GM18519 (cell line): ENCODE measurements around the gene WBP1L.
"Not testable (repeated sequence)": the region's sequence is repeated elsewhere in the genome, so short reads cannot be mapped to it uniquely, and the experiment has no call there.

Experiments
- ATAC-seq: cut with Tn5 transposase; IDR thresholded peaks from one replicate; pipeline ENCODE4 v1.9.1; 2021; ENCODE audit warnings: mild to moderate bottlenecking, moderate library complexity; ENCODE audit not compliant: unreplicated experiment, low FRiP score

The WBP1L gene

GRCh38 chr10:102753718-102754117, 10.0 kb downstream of the WBP1L start:
- ATAC-seq = no peak

DNA sequence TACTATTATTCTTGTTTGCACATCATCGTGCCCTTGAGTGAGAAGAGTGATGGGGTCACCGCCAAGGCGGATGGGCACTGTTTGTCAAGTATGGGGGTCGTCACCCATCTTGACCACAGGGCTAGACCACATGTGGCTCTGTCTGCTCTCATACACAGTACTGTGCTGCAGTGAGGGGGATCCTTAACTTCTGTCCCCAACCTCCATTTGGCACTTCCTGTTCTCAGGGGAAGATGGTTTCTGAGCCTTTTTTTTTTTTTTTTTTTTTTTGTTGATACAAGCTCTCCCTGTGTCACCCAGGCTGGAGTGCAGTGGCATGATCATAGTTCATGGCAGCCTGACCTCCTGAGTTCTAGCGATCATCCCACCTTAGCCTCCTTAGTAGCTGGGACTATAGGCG, 13.6 kb downstream of the WBP1L start:
- no peak for ATAC-seq

GRCh38 chr10:102758240-102758932, 14.6 kb downstream of the WBP1L start:
- ATAC-seq = no peak

GRCh38 chr10:102758933-102759262, 15.2 kb downstream of the WBP1L start:
- not testable (repeated sequence) for ATAC-seq

DNA sequence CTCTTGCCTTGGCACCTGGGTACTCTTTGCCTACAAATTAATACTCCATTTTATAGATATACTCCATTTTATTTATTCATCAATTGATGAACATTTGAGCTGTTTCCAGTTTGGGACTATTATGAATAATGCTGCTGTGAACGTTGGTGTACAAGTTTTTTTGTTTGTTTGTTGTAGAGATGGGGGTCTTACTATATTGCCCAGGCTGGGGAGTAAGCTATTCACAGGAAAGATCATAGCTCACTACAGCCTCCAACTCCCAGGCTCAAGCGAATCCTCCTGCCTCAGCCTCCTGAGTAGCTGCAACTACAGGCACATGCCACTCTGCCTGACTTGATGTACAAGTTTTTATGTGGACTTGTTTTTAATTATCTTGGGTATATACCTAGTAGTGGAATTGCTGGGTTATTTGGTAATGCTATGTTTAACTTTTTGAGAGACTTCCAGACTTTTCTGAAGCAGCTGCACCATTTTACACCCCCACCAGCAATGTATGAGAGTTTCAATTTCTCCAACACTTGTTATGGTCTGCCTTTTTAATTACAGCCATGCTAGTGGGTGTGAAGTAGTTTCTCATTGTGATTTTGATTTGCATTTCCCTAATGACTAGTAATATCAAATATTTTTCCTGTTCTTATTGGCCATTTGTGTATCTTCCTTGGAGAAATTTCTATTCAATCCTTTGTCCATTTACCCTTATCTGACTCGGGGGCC, 15.9 kb downstream of the WBP1L start:
- ATAC-seq = no peak

DNA sequence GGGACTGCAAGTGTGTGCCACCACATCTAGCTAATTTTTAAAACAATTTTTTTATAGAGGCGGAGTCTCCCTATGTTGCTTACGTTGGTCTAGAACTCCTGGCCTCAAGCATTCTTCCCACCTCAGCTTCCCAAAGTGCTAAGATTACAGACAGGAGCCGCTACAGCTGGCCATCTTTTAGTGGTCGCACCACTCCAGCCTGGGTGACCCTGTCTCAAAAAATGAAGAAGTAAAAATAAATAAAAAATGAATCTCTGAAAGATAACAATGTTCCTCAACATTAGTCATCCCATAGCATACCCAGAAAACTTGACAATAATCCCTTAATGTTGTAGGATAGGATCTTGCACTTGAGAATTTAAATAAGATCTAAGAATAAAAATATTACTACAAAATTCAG, 18.2 kb downstream of the WBP1L start:
- ATAC-seq = no peak

DNA sequence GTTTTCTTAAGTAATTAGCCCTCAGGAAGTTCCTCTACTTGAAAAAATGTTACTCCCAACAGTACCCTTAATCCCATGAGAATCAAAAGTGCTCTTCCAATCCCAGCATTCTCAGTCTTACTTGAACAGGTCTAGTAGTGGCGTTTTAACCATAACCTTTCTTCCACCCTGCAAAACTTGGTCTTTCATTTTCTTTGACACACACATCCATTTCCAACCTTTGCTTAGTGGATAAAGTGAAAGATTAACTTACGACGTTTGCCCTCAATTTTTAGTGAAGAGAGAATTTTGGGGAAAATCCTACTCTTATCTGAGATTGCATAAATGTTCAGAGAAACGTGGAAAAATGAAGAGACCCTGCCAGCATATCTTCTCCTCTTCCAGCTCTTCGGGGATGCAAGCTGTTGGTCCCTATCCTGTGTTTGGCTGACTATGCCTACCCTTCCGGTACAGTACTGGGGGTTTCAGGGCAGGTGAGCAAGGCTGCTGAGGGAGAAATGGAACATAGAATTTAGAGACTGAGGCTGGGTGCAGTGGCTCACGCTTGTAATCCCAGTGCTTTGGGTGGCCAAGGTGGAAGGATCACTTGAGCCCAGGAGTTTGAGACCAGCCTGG, 18.8 kb downstream of the WBP1L start:
- no peak for ATAC-seq

DNA sequence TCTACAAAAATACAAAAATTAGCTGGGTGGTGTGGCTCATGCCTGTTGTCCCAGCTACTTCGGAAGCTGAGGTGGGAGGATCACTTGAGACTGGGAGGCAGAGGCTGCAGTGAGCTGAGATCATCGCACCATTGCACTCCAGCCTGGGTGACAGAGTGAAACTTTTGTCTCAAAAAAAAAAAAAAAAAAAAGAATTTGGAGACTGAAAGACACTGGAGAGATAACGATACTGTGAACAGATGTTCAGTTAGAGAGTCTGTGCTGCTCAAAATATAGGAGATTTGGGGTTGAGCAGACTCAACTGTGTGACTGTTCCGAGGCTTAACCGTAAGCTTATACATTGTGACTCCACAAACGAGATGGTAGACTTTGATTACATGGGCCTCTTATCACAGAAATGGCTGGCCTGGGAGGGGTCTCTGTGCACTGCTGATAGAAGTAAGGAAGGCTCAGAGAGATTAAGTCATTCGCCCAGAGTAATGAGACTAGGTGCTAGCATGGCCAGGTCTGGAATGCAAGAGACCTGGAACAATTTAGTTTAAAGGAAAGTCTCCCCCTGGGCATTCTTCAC, 19.4 kb downstream of the WBP1L start:
- no peak for ATAC-seq

DNA sequence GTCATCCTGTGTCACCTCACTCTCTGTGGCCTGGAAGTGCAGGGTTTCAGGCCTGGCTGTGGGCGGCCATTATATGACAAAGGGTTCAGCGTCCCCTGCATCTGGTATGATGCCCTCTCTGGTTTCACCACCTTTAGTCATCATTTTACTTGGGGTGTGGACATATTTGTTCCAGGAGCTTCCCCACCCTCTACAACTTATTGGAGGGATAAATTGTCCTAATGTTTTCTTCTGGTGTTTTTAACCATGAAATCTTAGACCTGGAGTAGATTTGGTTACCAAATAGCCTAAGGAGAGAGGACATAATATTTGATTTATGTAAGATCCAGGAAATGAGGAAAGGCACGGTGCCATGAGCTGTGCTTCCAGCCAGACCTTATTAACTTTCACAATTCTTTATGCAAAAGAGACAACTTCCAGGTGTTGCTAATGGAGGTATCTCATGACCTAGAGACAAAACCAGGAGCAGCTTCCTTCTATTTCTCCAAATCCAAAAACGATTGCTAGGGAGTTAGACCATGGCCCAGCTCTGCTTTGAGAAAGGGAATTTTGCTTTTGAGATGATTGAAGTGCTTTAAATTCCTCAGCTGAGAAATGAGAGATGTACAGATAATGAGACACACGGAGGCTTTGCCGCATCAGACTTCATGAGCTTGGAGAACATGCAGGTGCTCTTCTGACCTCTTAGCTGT, 20.9 kb downstream of the WBP1L start:
- ATAC-seq = no peak

DNA sequence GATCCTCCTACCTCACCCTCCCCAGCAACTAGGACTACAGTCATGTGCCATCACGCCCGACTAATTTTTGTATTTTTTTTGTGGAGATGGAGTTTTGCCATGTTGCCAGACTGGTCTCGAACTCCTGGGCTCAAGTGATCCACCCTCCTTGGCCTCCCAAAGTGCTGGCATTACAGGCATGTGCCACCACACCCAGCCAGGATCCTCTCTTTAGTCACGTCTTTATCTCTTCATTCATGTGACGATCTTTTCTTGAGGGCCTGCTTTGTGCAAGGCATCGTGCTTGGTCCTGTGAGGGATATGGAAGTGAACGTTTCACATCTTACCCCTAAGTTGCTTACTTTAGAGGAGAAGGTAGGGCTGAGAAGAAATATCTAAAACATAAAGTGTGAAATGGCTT, 21.6 kb downstream of the WBP1L start:
- ATAC-seq = no peak

DNA sequence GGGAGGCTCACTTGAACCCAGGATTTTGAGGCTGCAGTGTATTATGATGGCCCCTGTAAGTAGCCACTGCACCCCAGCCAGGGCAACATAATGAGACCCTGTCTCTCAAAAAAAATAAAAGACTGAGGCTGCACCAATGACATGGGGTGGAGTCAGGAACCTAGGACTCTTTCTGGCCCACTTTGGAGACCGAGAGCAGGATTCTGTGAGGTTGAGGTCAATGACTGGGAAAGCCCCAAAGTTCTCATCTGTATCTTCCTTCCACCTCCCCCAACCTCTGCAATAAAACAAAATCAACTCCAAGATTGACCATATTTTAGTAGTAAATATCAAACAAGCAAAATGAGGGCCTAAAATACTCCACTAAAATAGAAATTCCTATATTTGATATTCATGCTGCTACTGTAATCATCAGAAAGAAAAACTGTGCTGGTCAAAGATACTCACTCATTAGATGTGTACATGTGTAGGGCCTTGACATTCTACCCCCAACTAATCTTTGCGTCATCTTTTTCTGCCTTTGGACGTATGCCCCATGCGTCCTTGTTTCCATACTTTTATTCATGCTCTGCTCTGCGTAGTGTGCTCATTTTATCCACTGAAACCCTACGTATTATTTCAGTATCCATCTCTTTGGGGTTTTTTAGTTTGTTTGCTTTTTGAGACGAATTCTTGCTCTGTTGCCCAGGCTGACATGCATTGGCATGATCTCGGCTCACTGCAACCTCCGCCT, 23.8 kb downstream of the WBP1L start:
- no peak for ATAC-seq

DNA sequence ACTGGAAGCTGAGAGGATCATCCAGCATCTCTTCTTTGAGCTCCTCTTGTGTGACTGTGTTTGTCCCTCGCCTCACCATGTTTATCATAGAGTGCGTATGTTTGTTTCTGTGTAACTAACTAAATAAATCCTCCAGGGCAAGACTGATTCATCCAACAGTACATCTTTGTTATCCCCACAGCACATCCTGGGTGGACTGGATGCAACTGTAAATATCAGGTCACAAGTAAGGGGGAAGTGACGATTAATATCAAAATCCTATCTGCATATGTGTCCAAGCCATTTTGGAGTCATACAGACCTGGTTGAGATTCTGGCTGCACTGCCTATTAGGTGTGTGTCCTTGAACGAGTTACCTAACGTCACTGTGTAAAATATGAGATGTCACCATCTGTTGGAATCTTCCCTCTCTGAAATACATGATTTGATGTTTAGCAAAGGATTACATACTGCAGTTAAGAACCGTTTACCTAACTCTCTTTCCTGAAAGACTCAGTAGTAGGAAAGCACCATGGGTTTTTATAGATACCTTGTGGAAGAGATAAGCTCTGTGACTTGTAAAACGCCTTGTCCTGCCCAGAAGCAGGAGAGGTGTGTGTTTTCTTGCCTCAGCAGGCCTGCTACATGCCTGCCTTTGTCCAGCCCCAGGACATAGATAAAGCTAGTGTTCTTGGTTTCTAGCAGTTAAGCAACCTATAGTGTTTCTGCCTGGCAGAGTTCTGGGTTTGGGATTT, 25.8 kb downstream of the WBP1L start:
- no peak for ATAC-seq

DNA sequence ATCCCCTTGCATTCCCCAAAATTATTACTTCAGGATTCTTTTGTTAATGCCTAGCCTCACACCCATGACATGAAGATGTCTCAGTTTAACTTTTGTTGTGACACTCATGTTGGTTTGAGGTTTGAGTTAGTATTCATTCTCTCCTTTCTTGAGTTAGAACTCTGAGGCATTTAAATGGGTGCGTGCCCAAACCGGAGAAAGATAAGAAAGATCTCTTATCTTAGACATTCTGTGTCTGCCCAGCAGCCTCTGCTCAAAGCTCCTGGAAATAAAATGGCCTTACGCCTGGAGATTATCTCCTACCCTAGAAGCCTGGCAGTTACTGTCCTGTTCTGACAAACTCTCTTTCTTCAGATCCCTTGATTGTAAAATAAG, 26.3 kb downstream of the WBP1L start:
- no peak for ATAC-seq

DNA sequence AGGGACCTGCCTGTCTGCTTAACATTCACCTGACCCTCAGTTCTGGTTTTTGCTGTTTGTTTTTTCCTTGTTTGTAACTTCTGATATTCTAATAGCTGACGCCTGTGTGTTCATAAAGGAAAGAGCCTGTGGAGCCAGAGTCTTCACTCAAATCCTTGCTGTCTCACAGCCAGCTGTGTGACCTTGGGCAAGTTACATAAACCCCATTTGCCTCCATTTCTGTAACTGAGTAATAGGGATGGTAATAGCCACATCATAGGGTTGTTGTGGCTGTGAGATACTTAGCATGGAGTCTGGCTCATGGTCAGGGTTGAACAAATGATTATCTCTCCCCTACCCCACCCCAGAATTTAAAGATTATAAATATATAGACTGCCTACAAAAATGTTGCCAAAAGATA, 27.0 kb downstream of the WBP1L start:
- ATAC-seq = no peak

- no peak for ATAC-seq
Observed at GRCh38 chr10:102773320-102773719, 29.6 kb downstream of the WBP1L start.

GRCh38 chr10:102773986-102774385, 30.2 kb downstream of the WBP1L start:
- ATAC-seq = no peak

DNA sequence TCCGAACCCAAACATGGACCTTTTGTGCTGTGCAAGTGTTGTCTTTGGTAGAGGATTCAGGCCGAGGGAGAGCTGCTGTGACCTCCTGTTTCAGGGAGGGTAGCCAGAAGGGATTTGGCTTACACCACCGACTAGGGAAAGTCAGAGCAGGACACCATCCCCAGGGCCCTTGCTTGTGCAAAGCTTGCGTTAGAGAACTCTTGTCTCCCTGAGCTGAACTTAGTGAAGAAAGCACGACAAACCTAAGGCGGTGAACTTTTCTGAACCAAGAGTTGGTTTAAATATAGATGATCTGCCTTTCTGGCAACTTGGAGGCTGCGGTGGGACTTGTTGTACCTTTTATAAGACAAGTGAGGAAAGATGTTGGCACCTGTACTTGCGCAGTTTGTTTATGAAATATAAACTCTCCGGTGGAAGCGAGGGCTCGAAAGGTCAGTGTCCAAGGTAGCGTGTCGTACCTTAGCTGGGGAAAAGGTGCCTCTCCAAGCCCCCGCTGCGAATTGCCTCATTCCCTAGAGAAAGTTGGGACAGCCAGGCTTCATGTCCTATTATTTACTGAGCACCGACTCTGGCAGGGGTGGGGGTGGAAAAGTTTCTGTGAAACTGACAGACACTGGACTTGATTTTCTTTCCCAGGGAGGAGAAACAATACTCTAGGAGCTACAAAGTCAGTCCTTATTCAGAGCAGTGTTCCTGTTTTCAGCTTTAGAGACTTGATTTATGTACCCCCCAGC, 31.6 kb downstream of the WBP1L start:
- ATAC-seq = no peak

- ATAC-seq = no peak
Observed at GRCh38 chr10:102775935-102776669, 32.4 kb downstream of the WBP1L start.
